Subcutaneous abdominal adipose tissue (tissue), 5 donors: ENCODE data around the gene DMXL2.

Experiments
- H3K27ac ChIP-seq: one replicate; pipeline ENCODE4 v1.7.0; 2013; ENCODE audit warnings: low read depth, mild to moderate bottlenecking, inconsistent platforms, low read length, moderate library complexity
- H3K27me3 ChIP-seq, 5 donors: one replicate each; pipeline ENCODE4 v1.7.0; 2013; ENCODE audit warnings: low read length in 5 of 5, inconsistent platforms in 1 of 5; ENCODE audit not compliant: control insufficient read depth in 5 of 5, insufficient read depth in 4 of 5
- H3K36me3 ChIP-seq, 5 donors: one replicate each; pipeline ENCODE4 v1.7.0; 2013; ENCODE audit warnings: low read length in 5 of 5; ENCODE audit not compliant: control insufficient read depth in 5 of 5, insufficient read depth in 5 of 5
- H3K4me1 ChIP-seq, 5 donors: one replicate each; pipeline ENCODE4 v1.7.0; 2013; ENCODE audit warnings: low read length in 5 of 5, mild to moderate bottlenecking in 3 of 5, moderate library complexity in 1 of 5; ENCODE audit not compliant: control insufficient read depth in 5 of 5, insufficient read depth in 5 of 5
- H3K4me3 ChIP-seq, 5 donors: one replicate each; pipeline ENCODE4 v1.7.0; 2013; ENCODE audit warnings: low read length in 5 of 5, low read depth in 1 of 5
- H3K9ac ChIP-seq, 5 donors: one replicate each; pipeline ENCODE4 v1.7.0; 2013; ENCODE audit warnings: low read length in 5 of 5, mild to moderate bottlenecking in 4 of 5, moderate library complexity in 3 of 5
- H3K9me3 ChIP-seq, 5 donors: one replicate each; pipeline ENCODE4 v1.7.0; 2013; ENCODE audit warnings: low read length in 5 of 5; ENCODE audit not compliant: control insufficient read depth in 5 of 5
- donor health status: healthy.
- donor health status: healthy.
- donor health status: healthy.
- donor health status: healthy.
- donor health status: healthy.

DMXL2 gene

DNA sequence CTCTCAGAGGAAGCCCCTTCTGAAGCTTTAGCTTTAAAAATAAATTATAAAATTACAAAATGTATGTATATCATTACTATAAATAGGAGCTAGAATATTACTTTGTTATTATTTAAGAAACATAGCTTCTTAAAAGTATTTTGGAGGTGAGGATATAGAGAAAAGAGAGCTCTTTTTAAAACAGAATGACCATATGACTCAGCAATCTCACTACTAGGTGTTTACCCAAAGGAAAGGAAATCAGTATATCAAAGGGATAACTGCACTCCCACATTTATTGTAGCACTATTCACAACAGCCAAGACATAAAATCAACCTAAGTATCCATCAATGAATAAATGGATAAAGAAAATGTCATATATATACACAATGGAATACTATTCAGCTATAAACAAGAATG lies 119.6 kb downstream of the DMXL2 start:
- Histone ChIP-seq H3K4me3 (no peak overlapping the region), H3K4me1 (no peaks in the 10 kb centered on the region), H3K27me3 (no peaks in the 10 kb centered on the region), H3K9me3 (no peaks in the 10 kb centered on the region), H3K9ac (no peak overlapping the region), H3K36me3 (peaks cover 4 to 30% (median 19%) of the 10 kb centered on the region in 5 donors), H3K27ac (no peak overlapping the region)

DNA sequence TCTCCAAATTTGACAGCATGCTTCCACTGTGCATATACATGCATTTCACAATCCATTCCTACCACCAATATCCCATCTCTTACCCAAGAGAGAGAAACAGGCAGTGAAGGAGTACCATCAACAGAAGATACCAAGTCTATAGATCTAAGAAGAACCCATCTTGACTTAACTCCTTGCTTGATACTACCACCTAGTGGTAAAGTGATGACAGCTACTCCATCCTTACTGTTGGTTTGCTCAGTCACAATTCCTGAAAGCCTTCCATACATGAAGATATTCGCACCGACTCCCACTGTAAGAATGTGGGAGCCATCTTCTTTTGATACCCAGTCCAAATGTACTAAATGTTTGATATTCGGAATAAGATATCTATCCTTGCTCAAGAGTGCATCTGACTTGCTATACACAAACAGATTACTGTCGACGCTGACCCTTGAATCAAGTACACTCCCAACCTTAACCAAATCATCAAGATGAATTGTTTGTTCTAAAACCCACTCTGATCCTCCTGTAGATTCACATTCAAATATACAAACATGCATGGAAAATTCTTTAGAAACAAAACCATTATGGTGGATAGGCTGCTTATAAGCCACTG lies 123.1 kb downstream of the DMXL2 start:
- Histone ChIP-seq H3K4me1 (no peaks in the 10 kb centered on the region), H3K9ac (no peak overlapping the region), H3K4me3 (no peak overlapping the region), H3K27ac (no peak overlapping the region), H3K36me3 (peaks cover 3 to 30% (median 23%) of the 10 kb centered on the region in 5 donors), H3K27me3 (no peaks in the 10 kb centered on the region), H3K9me3 (no peaks in the 10 kb centered on the region)

- no peak overlapping the region for H3K27ac ChIP-seq
- H3K36me3 ChIP-seq: peaks cover 3 to 30% (median 20%) of the 10 kb centered on the region in 5 donors
- H3K9ac ChIP-seq: no peak overlapping the region
- no peaks in the 10 kb centered on the region for H3K9me3 ChIP-seq
- H3K4me1 ChIP-seq: no peaks in the 10 kb centered on the region
- no peak overlapping the region for H3K4me3 ChIP-seq
- no peaks in the 10 kb centered on the region for H3K27me3 ChIP-seq
Measured at GRCh38 chr15:51497806-51498205, 124.8 kb downstream of the DMXL2 start.

DNA sequence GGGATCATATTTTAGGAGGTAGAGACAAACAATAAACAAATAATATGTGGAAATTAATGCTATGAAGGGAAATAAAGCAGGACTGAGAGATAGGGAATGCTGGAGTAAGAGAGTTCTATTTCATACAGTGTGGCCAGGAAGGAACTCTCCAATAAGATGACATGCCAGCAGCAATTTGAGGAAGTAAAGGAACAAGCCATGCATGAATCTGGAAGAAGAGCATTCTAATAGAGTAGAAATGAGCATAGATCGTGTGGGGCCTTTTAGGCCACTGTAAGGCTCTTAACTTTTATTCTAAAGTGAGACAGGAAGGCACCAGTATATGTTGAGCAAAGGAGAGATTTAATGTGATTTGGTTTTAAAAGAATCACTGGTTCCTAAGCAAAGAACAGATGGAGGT lies 126.3 kb downstream of the DMXL2 start:
- H3K27me3 ChIP-seq: no peaks in the 10 kb centered on the region
- H3K36me3 ChIP-seq: peaks cover 3 to 30% (median 18%) of the 10 kb centered on the region in 5 donors
- H3K9ac ChIP-seq: no peak overlapping the region
- no peak overlapping the region for H3K4me3 ChIP-seq
- no peak overlapping the region for H3K27ac ChIP-seq
- no peaks in the 10 kb centered on the region for H3K4me1 ChIP-seq
- H3K9me3 ChIP-seq: no peaks in the 10 kb centered on the region

DNA sequence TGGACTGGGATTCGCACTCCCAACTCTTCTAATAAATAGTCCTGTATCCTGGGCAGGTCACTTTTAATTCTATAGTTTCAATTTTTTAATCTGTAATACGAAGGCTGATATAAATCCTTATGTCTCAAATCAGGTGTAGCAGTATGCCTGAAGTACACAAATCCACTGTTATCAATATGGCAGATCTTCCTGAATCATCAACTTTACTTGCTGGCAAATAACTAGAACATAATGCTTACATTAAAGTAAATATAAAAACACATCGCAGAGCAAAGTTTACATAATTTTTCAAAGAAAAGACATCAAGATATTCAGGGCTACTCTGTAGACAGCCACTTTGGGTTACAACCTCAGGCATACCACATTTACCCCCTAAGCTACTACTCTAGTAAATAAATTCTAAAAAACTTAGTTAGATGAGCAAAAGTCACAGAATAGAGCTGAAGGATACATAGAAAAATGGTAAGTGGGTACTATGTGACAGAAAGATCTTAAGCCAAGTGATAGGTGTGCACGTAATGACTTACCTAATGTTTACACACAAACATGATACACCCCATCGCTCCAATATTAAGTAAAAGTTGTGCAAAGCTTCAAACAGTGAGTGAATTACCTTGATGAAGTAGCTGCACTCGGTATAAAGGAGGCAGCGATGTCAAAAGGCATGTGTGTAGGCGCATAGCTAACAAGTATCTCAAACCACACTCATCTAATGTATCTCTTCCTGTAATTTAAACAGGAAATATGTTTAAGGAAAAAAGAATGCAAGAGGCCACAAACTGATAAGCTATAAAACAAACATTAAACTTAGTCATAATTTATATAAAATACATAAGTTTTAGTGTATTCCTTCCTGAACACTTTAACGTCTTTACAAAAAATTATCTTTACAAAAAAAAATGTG lies 127.9 kb downstream of the DMXL2 start:
- no peak overlapping the region for H3K27ac ChIP-seq
- peaks cover under 1 to 26% (median 15%) of the 10 kb centered on the region in 5 donors for H3K36me3 ChIP-seq
- no peaks in the 10 kb centered on the region for H3K4me1 ChIP-seq
- no peaks in the 10 kb centered on the region for H3K27me3 ChIP-seq
- H3K9me3 ChIP-seq: no peaks in the 10 kb centered on the region
- H3K4me3 ChIP-seq: no peak overlapping the region
- no peak overlapping the region for H3K9ac ChIP-seq

DNA sequence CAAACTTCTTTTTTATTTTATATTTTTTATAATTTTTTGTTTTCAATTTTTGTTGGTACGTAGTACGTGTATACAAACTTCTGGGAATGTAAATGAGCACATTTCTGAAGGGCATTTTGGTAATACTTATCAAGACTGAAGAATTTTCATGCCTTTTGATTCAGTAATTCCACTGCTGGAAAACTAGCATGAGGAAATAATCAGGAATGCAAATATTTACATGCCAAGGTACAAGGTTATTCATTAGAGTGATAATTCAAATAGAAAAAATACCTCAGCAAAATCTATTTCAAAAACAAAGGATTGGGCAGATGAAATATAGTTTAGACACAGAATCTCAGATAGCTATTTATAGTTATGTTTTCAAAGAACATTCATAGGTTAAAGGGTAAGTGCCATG lies 128.7 kb downstream of the DMXL2 start:
- Histone ChIP-seq H3K4me3 (no peak overlapping the region), H3K9ac (no peak overlapping the region), H3K27ac (no peak overlapping the region), H3K36me3 (peaks cover 0 to 20% (median 8%) of the 10 kb centered on the region in 5 donors), H3K27me3 (no peaks in the 10 kb centered on the region), H3K9me3 (no peaks in the 10 kb centered on the region), H3K4me1 (no peaks in the 10 kb centered on the region)

DNA sequence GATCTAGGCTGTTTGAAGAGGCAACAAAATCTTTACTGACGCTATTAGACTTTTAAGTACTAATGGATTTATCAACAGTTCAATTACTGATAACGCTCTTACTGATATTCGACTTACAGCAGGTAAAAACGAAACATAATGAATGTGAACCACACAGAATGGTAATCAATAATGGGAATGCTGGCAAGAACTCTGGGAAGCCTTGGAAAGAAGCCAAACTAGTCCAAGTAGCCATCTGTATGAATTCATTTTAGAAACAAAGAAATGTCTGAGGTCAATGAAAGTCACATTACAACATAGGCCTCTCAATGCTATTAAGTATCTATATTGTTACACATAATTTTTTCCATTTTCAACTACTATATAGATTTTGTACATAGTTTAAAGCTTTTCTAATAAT lies 130.0 kb downstream of the DMXL2 start:
- Histone ChIP-seq H3K4me3 (no peak overlapping the region), H3K36me3 (peaks cover 11 to 29% (median 15%) of the 10 kb centered on the region in 5 donors), H3K27ac (no peak overlapping the region), H3K9me3 (no peaks in the 10 kb centered on the region), H3K4me1 (no peaks in the 10 kb centered on the region), H3K9ac (no peak overlapping the region), H3K27me3 (no peaks in the 10 kb centered on the region)

DNA sequence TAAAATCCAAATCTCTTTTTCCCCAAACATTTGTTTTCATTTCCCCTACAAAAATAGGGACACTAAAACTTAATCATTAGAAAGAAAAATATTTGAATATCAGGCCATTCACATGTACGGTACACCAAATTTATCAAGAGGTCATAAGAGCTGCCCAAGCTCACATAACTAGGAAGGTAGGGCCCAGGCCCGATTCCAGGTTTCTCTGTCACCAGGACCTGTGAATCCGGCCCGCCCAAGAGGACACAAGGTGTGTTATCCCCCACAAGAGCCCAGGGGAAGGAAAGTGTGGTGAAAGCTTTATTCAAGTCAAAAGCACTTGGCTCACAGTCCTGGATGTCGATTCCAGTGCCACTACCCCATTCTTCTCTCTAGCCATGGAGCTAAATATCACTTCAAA lies 130.6 kb downstream of the DMXL2 start:
- no peaks in the 10 kb centered on the region for H3K9me3 ChIP-seq
- H3K27me3 ChIP-seq: no peaks in the 10 kb centered on the region
- H3K4me1 ChIP-seq: no peaks in the 10 kb centered on the region
- no peak overlapping the region for H3K9ac ChIP-seq
- H3K4me3 ChIP-seq: no peak overlapping the region
- peaks cover 12 to 29% (median 18%) of the 10 kb centered on the region in 5 donors for H3K36me3 ChIP-seq
- no peak overlapping the region for H3K27ac ChIP-seq

DNA sequence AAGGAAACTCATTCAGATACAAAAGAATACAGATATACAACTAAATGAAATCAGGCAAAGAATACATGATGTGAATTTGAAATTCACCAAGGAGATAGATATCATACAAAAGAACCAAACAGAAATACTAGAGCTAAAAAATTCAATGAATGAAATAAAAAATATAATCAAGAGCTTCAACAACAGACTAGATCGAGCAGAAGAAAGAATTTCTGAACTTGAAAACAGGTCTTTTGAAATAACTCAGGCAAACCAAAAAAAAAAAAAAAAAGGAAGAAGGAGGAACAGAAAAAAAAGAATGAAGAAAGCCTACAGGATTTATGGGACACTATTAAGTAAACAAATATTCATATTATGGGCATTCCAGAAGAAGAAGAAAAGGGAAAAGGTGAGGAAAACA lies 137.8 kb downstream of the DMXL2 start:
- H3K9ac ChIP-seq: no peak overlapping the region
- H3K4me1 ChIP-seq: no peaks in the 10 kb centered on the region
- H3K27ac ChIP-seq: no peak overlapping the region
- H3K4me3 ChIP-seq: no peak overlapping the region
- no peaks in the 10 kb centered on the region for H3K27me3 ChIP-seq
- peaks cover 9 to 32% (median 29%) of the 10 kb centered on the region in 5 donors for H3K9me3 ChIP-seq
- peaks cover 17 to 56% (median 34%) of the 10 kb centered on the region in 5 donors for H3K36me3 ChIP-seq

- Histone ChIP-seq H3K27ac (no peak overlapping the region), H3K9me3 (peaks cover 9 to 32% (median 29%) of the 10 kb centered on the region in 5 donors), H3K4me1 (no peaks in the 10 kb centered on the region), H3K4me3 (peak overlapping the region in 2 of 5 donors; percentile 0 to 29), H3K27me3 (no peaks in the 10 kb centered on the region), H3K36me3 (peaks cover 17 to 55% (median 34%) of the 10 kb centered on the region in 5 donors), H3K9ac (no peak overlapping the region)
Measured at GRCh38 chr15:51483985-51484384, 138.6 kb downstream of the DMXL2 start.
